HL-60 (cell line): ENCODE data around the gene PGAP6.

Experiments used
- GABPA ChIP-seq: IDR thresholded peaks from 2 replicates; pipeline ENCODE4 v1.6.1; 2012; ENCODE audit warnings: low read depth
- POLR2AphosphoS5 ChIP-seq: IDR thresholded peaks from 2 replicates; pipeline ENCODE4 v1.6.1; 2012; ENCODE audit warnings: low read depth
- SPI1 ChIP-seq: IDR thresholded peaks from 2 replicates; pipeline ENCODE4 v1.6.1; 2012; ENCODE audit warnings: low read depth, mild to moderate bottlenecking, borderline replicate concordance
- TF ChIP-seq, protein P1 (sequence below): IDR thresholded peaks from one replicate; pipeline ENCODE4 v1.5.1; 2011; ENCODE audit warnings: low read length, control low read depth, inconsistent platforms; ENCODE audit not compliant: insufficient read depth
- TF ChIP-seq, protein P2 (sequence below): IDR thresholded peaks from 2 replicates; pipeline ENCODE4 v1.6.1; 2012; ENCODE audit warnings: low read depth; ENCODE audit not compliant: insufficient replicate concordance

DNA sequence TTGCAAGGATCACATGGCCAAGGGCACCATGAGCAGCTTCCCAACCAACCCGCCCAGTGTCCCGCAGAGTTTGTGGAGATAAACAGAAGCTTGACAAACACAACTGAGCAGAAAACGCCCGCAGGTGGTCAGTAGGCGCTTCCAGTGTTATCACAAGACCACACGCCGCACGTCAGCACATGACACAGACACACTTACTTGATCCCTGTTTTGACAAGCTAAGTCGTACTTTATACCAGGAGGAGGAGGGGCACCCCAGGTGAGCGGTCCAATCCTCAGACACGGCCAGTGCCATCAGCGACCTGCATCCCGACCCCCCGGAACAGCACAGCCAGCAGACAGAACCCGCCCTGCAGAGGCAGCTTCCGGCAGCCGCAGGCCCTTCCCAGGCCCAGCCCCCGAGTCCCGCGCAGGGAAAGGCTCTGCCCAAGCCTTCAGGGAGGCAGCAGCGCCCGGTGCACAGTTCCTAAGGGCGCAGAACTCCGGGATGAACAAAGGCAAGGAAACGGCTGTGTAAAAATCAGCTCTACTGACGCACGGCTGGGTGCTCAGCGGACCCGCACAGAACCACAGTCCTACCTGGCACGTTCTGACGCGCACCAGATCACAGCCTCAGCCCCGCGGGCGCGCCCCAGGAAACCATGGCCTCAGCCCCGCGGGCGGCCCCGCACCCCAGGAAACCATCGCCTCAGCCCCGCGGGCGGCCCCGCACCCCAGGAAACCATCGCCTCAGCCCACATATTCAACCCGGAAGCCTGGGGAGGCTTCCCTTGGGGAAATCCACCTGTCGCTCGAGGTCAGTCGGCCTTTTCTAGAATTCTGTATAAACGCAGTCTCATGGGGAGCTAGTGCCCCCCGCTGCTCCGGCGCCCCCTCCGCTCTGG lies 57.1 kb downstream of the PGAP6 start:
- TF ChIP-seq, protein P1, sequence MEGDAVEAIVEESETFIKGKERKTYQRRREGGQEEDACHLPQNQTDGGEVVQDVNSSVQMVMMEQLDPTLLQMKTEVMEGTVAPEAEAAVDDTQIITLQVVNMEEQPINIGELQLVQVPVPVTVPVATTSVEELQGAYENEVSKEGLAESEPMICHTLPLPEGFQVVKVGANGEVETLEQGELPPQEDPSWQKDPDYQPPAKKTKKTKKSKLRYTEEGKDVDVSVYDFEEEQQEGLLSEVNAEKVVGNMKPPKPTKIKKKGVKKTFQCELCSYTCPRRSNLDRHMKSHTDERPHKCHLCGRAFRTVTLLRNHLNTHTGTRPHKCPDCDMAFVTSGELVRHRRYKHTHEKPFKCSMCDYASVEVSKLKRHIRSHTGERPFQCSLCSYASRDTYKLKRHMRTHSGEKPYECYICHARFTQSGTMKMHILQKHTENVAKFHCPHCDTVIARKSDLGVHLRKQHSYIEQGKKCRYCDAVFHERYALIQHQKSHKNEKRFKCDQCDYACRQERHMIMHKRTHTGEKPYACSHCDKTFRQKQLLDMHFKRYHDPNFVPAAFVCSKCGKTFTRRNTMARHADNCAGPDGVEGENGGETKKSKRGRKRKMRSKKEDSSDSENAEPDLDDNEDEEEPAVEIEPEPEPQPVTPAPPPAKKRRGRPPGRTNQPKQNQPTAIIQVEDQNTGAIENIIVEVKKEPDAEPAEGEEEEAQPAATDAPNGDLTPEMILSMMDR, result no peak
- TF ChIP-seq, protein P2, sequence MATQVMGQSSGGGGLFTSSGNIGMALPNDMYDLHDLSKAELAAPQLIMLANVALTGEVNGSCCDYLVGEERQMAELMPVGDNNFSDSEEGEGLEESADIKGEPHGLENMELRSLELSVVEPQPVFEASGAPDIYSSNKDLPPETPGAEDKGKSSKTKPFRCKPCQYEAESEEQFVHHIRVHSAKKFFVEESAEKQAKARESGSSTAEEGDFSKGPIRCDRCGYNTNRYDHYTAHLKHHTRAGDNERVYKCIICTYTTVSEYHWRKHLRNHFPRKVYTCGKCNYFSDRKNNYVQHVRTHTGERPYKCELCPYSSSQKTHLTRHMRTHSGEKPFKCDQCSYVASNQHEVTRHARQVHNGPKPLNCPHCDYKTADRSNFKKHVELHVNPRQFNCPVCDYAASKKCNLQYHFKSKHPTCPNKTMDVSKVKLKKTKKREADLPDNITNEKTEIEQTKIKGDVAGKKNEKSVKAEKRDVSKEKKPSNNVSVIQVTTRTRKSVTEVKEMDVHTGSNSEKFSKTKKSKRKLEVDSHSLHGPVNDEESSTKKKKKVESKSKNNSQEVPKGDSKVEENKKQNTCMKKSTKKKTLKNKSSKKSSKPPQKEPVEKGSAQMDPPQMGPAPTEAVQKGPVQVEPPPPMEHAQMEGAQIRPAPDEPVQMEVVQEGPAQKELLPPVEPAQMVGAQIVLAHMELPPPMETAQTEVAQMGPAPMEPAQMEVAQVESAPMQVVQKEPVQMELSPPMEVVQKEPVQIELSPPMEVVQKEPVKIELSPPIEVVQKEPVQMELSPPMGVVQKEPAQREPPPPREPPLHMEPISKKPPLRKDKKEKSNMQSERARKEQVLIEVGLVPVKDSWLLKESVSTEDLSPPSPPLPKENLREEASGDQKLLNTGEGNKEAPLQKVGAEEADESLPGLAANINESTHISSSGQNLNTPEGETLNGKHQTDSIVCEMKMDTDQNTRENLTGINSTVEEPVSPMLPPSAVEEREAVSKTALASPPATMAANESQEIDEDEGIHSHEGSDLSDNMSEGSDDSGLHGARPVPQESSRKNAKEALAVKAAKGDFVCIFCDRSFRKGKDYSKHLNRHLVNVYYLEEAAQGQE, result no peak
- TF ChIP-seq SPI1 (no peak), POLR2AphosphoS5 (peak; percentile 64; the same call in 1 of the 2 replicates), GABPA (no peak)
